Panc1 (cell line): ENCODE data around the gene PPP1R1A. TPM values are rescaled to one million over a fixed set of nuclear protein-coding genes. Genes with fewer than 3 reads are reported as not detected.

Source experiments
- ATAC-seq: fragments of 200-7000 bp; cut with Tn5 transposase; 2 replicates; pipeline ENCODE4 v1.9.1; 2020; ENCODE audit warnings: mild to moderate bottlenecking, moderate library complexity
- BruUV-seq: library from RNA; stranded (reverse); fragments of 400-500 nt; replicated peaks from 2 replicates; lab custom pipeline; 2021; lab: Mats Ljungman, UMichigan
- CTCF ChIA-PET: fragments of 300-600 bp; sonication (Branson Sonifier 250); formaldehyde crosslinking; loops from one replicate; lab custom pipeline; 2022; ENCODE audit warnings: antibody characterized with exemption; lab: Charles Lee
- POLR2A ChIA-PET: fragments of 300-600 bp; sonication (Branson Sonifier 250); formaldehyde crosslinking; loops from one replicate; lab custom pipeline; 2022; ENCODE audit warnings: antibody characterized with exemption; lab: Charles Lee
- DNase-seq: peaks from one replicate; pipeline ENCODE4 v3.0.0-alpha.2; 2010; ENCODE audit warnings: low read depth, low spot score
- H3K27ac ChIP-seq: 2 replicates; pipeline ENCODE4 v1.5.1; 2011; ENCODE audit warnings: mild to moderate bottlenecking, low read length, inconsistent platforms
- H3K27me3 ChIP-seq: fragments of 200-500 bp; sonication (Bioruptor generic); 2 replicates; pipeline ENCODE4 v1.6.0; 2014; ENCODE audit warnings: low read length, inconsistent platforms; ENCODE audit not compliant: control insufficient read depth, insufficient read depth
- H3K36me3 ChIP-seq: fragments of 200-500 bp; sonication (Bioruptor generic); 2 replicates; pipeline ENCODE4 v1.5.1; 2014; ENCODE audit warnings: inconsistent platforms, mild to moderate bottlenecking, low read length, moderate library complexity; ENCODE audit not compliant: control insufficient read depth, insufficient read depth
- H3K4me1 ChIP-seq: 2 replicates; pipeline ENCODE4 v1.5.1; 2011; ENCODE audit warnings: inconsistent platforms, mild to moderate bottlenecking, low read length, moderate library complexity; ENCODE audit not compliant: control insufficient read depth, insufficient read depth
- H3K4me3 ChIP-seq, 2 experiments: 2 replicates each; pipeline ENCODE4 v1.5.1; 2011 to 2012; ENCODE audit warnings: low read depth in 2 of 2, low read length in 2 of 2, mild to moderate bottlenecking in 2 of 2, inconsistent platforms in 1 of 2, moderate library complexity in 1 of 2
- H3K9me3 ChIP-seq: fragments of 200-500 bp; sonication (Bioruptor generic); 2 replicates; pipeline ENCODE4 v1.5.1; 2014; ENCODE audit warnings: low read depth, mild to moderate bottlenecking, inconsistent platforms, low read length, moderate library complexity; ENCODE audit not compliant: control insufficient read depth, insufficient read depth
- CTCF ChIP-seq: fragments of 450-650 bp; IDR thresholded peaks from 2 replicates; pipeline ENCODE4 v1.5.1; 2017; ENCODE audit warnings: mild to moderate bottlenecking
- POLR2AphosphoS5 ChIP-seq: IDR thresholded peaks from 2 replicates; pipeline ENCODE4 v1.6.1; 2012; ENCODE audit warnings: mild to moderate bottlenecking, low read depth, low read length, moderate library complexity
- REST ChIP-seq, 2 experiments: IDR thresholded peaks; 2 replicates each; pipeline ENCODE4 v1.6.1; 2011 to 2012; ENCODE audit warnings: low read depth in 2 of 2, control low read depth in 1 of 2, low read length in 1 of 2, mild to moderate bottlenecking in 1 of 2, moderate library complexity in 1 of 2; ENCODE audit not compliant: insufficient read depth in 1 of 2
- SIN3A ChIP-seq: IDR thresholded peaks from 2 replicates; pipeline ENCODE4 v1.6.1; 2012; ENCODE audit warnings: low read depth, mild to moderate bottlenecking, low read length, moderate library complexity, borderline replicate concordance; ENCODE audit not compliant: insufficient read depth
- TCF7L2 ChIP-seq: IDR thresholded peaks from 2 replicates; pipeline ENCODE4 v1.6.1; 2011; ENCODE audit warnings: mild to moderate bottlenecking, low read depth, low read length, inconsistent platforms
- in situ Hi-C: cut with HindIII; loops from 2 replicates; pipeline ENCODE4 v1.10.0; 2016; ENCODE audit warnings: low sequenced_read_pairs, low pct_unique_long_range_greater_than_20kb
- intact Hi-C: fragments of 100-400 bp; cut with micrococcal nuclease; formaldehyde crosslinking; loops from one replicate; pipeline ENCODE4 v1.10.0; 2022; ENCODE audit not compliant: unreplicated experiment
- total RNA-seq: library from RNA; stranded (reverse); gene quantifications from one replicate; pipeline ENCODE4 v1.2.1, GENCODE V29; 2021; ENCODE audit not compliant: unreplicated experiment

The PPP1R1A gene
- total RNA-seq, 1 experiment from 2014 or later = 0.23 TPM

- Histone ChIP-seq H3K9me3 (no peaks in the 10 kb centered on the region), H3K4me3 (no peak overlapping the region), H3K36me3 (no peaks in the 10 kb centered on the region), H3K27ac (no peak overlapping the region), H3K27me3 (peaks cover 15% of the 10 kb centered on the region), H3K4me1 (no peaks in the 10 kb centered on the region)
- ChIA-PET POLR2A (no interaction called here), CTCF (no interaction called here)
- intact Hi-C loops (no loop called here), in situ Hi-C loops (no loop called here)
- DNase-seq (no peak), ATAC-seq (no peak)
- TF ChIP-seq SIN3A (no peak), POLR2AphosphoS5 (no peak), REST (IDR thresholded peaks at IDR 0.05; ENCODE audit: insufficient read depth in 1 of 2, low read depth in 2 of 2, low read length in 1 of 2) (no peak)
- no TSS peak for BruUV-seq
Observed at GRCh38 chr12:54564768-54565167, 23.7 kb downstream of the PPP1R1A start.

- Histone ChIP-seq H3K4me3 (no peak overlapping the region), H3K27ac (no peak overlapping the region), H3K9me3 (no peaks in the 10 kb centered on the region), H3K4me1 (no peaks in the 10 kb centered on the region), H3K27me3 (peaks cover 22% of the 10 kb centered on the region), H3K36me3 (no peaks in the 10 kb centered on the region)
- ChIA-PET CTCF (interaction anchor here (0.6 kb wide), 1 partner anchor 8 kb away, joined by 4 read pairs; no protein-coding TSS in a partner anchor), POLR2A (no interaction called here)
- in situ Hi-C loops (no loop called here), intact Hi-C loops (no loop called here)
- TF ChIP-seq SIN3A (no peak), REST (IDR thresholded peaks at IDR 0.05; ENCODE audit: insufficient read depth in 1 of 2, low read depth in 2 of 2, low read length in 1 of 2) (no peak)
- ATAC-seq = no peak
- no TSS peak for BruUV-seq
- DNase-seq = no peak
Observed at GRCh38 chr12:54563787-54564186, 24.7 kb downstream of the PPP1R1A start.

GRCh38 chr12:54562750-54563356 is 25.6 kb downstream of the PPP1R1A start:
- no peak for DNase-seq
- no peak for ATAC-seq
- Histone ChIP-seq H3K27me3 (peaks cover 23% of the 10 kb centered on the region), H3K4me3 (no peak overlapping the region), H3K36me3 (no peaks in the 10 kb centered on the region), H3K9me3 (no peaks in the 10 kb centered on the region), H3K27ac (no peak overlapping the region), H3K4me1 (no peaks in the 10 kb centered on the region)
- no TSS peak for BruUV-seq
- in situ Hi-C loops = no loop called here
- no peak for TF ChIP-seq TCF7L2
- no peak for TF ChIP-seq POLR2AphosphoS5
- TF ChIP-seq CTCF = no peak
- TF ChIP-seq SIN3A = no peak
- no peak for TF ChIP-seq REST (IDR thresholded peaks at IDR 0.05; ENCODE audit: insufficient read depth in 1 of 2, low read depth in 2 of 2, low read length in 1 of 2)
- ChIA-PET POLR2A (no interaction called here), CTCF (no interaction called here)
- intact Hi-C loops = no loop called here
